ENCODE measurements around the gene SLC24A2.

DNA sequence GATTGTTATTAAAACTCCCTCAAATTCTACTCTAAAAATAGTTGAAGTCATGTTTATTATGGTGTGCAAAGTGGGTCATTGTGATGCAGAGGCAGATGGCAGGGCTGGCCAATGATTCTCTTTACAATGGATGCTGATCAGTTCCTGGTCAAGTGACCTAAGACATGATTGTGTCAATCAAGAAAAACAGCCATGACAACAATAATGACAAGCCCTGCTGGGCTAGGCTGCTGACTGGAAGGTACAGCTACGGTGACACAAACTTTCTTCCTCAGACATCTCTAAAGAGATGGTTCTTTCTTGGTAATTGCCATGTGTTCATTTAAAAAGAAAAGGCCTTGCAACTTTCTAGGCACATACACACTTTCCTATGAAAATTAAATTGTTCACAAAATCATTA lies 3.6 kb downstream of the SLC24A2 start:
- TF ChIP-seq CTCF (IDR thresholded peaks at IDR 0.05) (no peak), POLR2A (IDR thresholded peaks at IDR 0.05) (no peak), EP300 (IDR thresholded peaks at IDR 0.05) (no peak), POLR2AphosphoS5 (IDR thresholded peaks at IDR 0.05) (no peak)
